Measurements from ENCODE around the gene BMPR1A. TPM values are rescaled to one million over a fixed set of nuclear protein-coding genes. Genes with fewer than 3 reads are reported as not detected.
"Not testable (repeated sequence)": the region's sequence is repeated elsewhere in the genome, so short reads cannot be mapped to it uniquely, and the experiment has no call there.

The BMPR1A gene
- polyA plus RNA-seq, 10 donors = 41.3 to 57.3 (median 50.0) TPM

DNA sequence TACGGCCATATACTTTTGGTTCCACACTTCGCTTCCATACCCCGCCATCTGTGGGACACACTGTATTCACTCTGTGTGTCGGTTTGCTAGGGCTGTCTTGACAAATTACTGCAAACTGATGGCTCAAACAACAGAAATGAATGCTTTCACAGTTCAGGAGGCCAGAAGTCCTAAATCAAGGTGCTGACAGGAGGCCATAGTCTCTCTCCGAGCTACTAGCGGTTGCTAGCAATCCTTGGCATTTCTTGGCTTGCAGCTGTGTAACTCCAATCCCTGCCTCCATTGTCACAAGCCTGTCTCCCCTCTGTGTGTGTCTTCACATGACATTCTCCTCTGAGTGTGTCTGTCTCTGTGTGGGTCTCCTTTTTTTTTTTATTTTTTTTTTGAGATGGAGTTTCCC is 28.9 kb upstream of the BMPR1A start:
- no peak for DNase-seq

DNA sequence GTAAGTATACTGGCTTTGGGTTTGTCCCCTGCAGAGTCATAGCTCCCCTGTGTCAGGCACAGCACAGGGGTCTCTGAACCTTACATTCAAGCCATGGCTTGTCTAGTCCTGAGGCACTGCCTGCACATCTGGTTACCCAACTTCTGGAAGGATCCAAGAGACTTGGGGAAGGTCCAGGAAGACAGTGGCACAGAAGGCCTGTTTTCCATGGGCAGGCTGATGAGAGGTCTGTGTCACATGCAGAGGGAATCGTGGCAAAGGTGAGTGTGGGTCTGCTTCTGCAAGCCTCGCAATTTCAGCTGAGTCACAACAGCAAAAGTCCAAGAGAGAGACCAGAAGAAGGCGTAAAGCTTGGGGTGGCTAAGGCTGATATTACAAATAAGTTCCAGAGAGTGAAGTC is 28.4 kb upstream of the BMPR1A start:
- no peak for DNase-seq

DNA sequence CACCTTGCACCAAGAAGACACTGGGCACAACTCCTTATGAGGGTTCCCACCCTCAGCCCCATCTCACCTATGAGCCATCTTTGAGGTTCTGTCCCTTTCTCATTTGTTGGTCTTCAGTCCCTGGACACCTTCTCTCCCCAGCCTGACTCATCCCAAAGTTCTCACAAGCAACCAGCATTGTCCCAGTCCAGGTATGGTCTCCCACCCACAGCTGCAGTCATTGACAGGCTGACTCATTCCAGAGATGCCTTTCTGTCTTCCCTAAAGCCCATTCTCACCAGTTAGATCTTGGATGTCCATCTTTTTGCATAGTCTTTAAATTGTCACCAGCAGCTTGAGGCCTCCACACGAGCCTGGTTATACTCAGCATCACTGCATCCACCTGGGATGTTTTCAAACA is 26.7 kb upstream of the BMPR1A start:
- no peak for DNase-seq

DNA sequence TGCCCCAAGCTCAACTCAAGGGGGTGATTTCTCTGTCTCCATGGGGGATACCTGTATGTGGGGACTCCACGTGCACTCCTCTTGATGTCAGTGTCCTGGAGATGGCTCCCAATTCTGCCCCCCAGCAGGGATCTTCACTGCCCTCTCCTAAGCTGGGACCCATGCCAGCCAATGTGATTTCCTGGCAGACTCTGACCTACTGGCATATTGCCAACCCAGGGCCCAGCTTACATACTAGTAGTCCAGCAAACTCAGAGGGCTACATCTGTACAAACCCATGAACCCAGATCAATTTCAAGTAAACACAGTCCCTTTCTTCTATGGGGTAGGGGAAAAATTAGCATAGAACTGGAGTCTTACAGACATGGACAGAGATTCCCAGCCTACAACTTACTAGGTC is 26.2 kb upstream of the BMPR1A start:
- DNase-seq = peak in 1 of 3 donors; percentile 38

DNA sequence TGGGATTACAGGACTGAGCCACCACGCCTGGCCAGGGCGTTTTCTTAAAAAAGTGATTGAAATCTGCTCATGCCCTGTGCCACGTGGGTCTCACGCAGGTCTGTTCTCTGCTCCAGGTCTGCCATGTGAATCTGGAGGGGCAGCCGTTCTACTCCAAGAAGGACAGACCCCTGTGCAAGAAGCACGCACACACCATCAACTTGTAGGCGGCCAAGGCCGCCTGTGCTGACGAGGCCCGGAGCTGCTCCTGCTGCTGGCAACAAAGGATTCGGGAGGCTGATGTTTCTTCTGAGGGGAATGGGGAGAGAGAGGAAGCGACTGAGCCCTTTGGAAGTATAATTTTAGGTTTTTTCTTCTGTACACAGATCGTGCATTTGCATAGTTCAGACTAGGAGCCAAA is 23.6 kb upstream of the BMPR1A start:
- no peak for DNase-seq

DNA sequence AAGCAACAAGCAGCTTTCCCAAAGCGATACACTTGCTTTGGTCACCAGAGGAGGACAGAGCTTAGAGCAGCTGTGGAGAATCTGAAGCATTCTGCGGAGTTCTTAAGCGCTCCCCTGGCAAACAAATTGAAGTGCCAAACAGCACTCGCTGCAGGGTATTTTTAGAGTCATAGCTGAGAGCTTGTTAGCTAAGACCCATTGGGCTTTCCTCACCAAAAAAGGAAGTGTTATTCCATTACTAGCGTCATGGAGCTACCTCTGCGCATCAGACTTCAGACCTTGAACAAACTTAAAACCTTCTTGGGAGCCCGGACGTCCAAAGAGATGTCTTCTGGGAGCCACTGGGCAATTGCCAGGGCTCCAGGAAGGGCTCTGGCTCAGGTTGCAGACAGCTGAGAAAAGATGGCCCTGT is 23.2 kb upstream of the BMPR1A start:
- DNase-seq = peak; percentile 56 to 73 (median 68)

DNA sequence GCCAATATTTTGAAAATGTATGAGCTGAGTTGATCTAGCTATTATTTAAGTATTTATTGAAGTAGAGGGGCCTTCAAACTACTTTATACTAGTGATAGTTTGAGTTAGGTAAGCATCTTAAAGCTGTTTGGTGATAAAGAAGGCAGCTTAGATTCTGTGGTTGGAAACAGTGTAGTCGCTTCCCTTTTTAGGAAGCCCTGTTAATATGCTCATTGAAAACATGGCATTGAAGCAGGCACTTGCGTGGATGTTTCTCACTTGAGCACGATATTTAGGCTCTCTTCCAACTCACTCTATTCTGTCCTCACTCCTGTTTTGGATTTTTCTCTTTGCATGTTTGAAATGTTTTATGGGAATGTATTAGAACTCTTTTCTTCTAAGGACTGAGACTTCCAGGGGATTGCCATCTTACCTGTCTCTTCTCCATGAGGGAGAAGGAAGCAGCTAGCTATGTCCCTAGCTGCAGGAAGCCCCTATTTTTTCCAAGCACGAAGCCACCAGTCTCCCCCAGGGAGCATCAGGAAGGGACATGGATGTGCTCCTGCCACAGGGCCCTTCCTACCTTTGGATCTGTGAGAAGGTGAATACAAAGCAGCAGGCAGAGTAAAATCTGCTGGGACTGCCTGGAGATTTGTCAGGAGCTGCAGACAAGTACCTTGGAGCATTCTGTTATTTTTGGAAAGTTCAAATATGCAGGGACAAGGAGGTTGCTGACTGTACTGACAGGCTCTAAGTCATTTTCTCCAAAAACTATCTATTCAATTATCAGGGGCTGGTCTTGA is 22.0 kb upstream of the BMPR1A start:
- no peak for DNase-seq

DNA sequence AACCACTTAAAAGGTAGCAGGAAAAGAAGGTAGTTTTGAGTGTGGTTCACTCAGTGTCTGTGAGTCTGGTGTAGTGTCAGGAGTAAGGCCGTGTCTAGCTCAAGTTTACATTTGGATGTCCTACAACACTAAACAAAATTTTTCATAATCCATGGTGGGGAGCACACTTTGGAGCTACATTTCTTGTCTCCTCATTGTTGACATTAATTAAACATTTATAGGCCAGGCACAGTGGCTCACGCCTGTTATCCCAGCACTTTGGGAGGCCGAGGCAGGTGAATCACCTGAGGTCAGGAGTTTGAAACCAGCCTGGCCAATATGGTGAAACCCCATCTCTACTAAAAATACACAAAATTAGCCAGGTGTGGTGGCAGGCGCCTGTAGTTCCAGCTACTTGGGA is 21.1 kb upstream of the BMPR1A start:
- DNase-seq = not testable (repeated sequence)

DNA sequence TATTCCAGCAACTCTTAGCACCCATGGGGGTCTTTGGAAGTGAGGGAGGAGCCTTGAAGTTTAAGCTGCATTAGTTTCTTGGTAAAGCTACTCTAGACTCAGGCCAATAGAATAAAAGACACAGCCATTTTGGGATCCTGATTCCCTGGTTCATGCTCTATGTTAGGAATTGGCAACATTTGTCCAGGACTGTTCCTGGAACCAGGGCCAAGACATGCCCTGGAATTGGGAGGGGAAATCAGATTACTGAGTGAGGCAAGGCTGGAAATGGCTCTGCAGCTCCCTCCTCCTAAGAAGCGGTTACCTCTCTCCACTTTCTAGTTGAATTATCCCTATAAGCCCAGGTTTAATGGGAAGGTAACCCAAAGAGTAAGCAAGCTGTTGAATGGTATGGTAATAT is 14.2 kb upstream of the BMPR1A start:
- DNase-seq = no peak

DNA sequence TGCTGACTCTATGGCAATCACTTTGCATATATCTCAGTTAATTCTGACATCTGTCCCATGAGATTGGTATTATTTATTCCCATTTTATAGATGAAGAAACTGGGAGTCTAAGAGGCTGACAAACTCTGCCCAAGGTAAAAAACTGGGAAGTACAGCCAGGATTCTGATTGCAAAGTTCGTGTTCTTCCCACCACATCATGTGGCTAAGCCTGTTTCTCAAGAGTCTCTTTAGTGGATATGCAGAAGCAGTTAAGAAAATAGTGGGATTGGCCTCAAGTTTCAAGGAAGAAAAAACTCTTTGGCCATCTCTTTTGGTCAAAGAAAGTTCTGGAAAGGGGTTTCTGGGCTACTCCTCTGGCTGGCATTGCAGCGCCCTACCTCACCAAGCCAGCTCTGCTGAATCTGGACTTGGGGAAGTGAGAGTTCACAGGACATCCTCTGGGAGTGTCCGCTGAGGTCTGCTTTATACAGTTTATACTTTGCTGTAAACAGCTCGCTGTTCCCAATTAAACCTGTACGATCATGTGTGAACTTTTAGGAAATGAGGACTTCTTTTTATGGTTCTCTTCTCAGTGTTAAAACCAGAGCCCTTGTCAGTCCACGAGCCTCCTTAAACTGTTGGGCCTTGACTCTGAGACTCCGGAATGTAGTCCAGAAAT is 12.2 kb upstream of the BMPR1A start:
- DNase-seq = peak in 1 of 3 donors; percentile 45

DNA sequence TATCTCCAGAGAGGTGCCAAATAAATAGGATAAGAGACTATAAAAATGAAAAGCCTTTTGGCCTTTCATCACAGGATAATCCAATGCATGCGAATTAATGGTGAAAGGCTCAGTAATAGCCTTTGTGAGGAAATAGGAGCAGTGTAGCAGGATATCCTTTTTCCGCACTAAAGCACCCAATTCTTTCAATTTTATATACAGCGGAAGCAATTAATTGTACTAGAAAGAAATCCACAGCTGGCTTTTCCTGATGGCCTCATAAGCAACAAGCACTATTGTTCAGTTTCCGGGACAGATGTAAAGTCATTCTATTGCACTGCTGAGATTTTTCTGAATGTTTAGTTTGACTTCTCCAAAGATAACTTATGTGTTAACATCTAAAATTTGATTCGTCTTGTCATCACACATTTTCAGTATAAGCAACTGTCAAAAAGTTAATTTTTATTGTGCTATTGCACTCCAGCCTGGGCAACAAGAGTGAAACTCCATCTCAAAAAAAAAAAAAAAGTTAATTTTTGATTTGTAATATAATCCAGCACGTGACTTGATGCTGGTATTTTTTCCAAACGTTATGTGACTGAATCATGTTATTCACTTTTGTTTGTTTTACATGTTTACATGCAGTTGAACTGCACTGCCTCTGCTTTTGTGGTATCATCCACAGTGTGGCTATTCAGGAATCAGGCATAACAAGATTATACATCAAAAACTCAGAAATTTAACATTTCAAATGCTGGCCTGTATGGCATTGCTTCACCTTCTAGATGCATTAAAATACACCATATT is 8.4 kb upstream of the BMPR1A start:
- DNase-seq = peak in 2 of 3 donors; percentile 22 to 68

DNA sequence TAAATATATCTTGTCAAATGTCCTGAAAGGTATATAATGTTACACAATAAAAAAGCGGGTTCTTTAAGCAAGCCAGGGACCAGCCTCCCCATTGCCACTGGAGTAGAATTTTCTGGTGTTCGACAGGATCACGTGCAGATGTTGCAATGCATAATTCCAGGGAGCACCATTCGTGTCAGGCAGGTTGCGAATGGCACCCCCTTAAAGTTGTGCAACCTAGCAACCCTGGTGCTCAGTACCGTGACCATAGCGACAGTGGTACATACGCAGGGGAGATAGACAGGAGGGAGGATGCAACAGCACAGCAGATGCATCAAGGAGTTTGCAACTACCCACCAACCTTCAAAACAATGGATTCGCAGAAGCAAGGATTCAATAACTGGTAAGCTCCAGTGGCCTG is 6.6 kb upstream of the BMPR1A start:
- DNase-seq = no peak

DNA sequence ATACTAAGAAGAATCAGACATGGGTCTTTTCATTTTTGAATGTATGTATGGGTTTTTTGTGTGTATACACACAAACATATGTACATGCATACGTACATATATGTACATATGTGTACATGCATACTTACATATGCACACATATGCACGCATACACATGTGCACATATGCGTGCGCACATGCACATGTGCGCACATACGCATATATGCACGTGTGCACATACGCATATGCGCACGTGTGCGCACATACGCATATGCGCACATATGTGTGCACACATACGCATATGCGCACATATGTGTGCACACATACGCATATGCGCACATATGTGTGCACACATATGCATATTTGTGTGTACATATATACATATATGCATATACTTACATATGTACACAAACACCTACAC is 4.9 kb upstream of the BMPR1A start:
- no peak for DNase-seq

DNA sequence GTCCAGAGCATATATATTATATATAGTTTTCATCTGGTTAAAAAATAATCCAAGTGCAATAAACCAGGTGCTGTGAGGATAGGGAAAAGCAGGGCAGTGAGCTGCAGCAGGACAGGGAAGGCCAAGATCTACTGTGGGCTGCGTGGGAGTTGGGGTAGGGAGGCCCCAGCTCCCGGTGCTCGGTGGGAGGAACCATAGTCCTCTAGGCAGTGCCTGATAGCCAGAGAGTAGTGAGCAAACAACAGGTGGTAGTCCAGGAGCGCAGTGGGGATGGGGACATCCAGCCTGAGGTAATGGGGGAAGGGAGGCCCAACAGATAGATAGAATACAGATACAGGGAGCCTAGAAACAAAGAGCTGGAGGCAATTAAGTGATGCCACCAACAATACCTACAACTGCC is 4.1 kb upstream of the BMPR1A start:
- DNase-seq = no peak

DNA sequence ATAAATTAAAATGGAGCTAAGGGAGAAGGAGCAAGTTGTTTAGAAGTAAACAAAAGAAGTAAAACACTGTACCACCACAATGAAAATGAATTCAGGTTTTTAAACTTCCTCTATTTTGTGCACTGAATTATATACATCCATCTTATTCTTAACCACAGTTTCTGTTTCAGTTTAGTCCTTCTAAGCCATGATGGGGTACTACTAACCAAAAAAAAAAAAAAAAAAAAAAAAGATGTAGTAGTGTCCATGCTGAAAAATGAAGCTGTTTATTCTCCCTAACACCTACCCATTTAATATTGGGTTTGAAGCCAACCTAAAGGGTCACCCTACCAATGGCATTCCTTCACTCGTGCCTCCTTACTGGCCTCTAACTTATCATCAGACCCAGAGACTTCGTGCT is 3.4 kb upstream of the BMPR1A start:
- DNase-seq = no peak

DNA sequence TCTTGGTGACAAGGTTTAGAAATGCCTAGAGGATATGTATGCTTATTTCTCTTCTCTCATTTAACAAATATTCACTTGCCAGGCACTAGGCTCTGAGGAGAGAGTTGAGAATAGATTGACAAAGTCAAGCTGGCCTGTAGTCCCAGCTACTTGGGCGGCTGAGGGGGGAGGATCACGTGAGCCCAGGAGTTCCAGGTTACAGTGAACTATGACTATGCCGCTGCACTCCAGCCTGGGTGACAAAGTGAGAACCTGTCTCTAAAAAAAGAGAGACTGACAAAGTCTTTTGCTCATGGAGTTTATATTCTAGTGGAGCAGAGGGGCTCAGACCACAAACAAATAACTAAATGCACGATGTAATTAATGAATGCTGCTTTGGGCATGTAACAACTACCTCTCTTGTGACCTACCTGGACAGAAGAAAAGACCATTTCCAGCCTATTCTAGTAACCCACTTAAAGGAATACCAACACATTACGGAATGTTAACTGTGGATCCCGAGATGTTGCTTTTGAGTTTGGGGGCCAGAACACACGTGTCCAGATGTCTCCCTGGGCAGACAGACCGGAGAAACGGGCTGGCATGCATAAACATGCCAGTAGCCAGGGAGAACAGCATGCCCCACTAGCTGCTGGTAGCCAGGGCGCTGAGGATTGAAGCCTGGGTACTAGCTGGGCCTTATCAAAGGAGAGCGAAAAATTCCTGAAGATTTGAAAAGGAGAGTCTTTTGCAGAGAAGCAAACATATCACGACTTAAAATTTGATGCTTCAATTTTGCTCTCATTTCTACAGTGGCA is 2.6 kb upstream of the BMPR1A start:
- DNase-seq = no peak

DNA sequence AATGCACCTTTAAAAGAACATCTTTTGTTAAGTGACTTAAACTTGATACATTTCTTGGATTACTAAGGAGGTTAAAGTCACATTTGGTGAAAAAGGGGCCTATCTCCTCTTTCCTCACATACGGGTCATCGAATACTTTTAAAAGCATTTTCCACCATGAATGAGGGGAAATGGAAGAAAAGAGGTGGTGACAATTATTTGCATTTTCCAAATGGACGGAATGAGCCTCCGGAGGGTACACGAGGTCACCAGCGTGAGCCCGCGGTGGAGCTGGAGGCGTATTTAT is 1.0 kb upstream of the BMPR1A start:
- no peak for DNase-seq

DNA sequence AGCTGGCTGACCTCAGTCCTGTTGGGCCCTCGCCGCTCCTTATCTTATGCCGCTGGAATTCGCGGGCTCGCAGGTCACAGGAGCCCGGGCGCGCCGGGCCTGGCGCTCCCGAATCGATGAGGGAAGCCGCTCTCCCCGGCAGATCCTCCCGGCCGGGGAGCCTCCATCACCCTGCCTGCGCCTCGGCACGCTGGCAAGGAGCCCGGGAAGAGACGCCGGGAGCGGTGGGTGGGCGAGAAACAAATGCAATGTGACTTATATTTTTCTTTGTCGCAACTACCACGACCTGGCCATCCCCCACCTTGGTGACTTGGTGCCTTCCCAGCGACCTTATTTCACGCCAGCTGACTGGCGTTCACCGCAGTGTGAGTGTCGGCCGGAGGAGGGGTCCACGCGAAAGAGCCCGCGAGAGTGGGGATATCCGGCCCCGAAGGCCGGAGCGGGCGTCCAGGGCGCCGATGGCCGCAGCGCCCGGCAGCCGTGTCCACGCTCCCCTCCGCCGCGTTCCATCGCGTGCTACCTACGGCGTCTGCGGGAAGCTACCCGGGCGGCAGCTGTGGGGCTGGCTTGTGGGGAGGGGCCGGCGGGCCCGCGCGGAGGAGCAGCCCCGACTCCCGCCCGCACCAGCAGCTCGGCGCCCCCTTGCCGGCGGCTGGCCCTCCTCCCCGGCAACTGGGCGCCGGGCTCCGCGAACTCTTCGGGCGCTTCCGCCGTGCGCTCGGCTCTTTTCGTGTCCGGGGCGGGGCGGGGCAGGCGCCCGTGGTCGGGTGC is 494 bp upstream of the BMPR1A start:
- DNase-seq = peak; percentile 95 to 98 (median 96)

DNA sequence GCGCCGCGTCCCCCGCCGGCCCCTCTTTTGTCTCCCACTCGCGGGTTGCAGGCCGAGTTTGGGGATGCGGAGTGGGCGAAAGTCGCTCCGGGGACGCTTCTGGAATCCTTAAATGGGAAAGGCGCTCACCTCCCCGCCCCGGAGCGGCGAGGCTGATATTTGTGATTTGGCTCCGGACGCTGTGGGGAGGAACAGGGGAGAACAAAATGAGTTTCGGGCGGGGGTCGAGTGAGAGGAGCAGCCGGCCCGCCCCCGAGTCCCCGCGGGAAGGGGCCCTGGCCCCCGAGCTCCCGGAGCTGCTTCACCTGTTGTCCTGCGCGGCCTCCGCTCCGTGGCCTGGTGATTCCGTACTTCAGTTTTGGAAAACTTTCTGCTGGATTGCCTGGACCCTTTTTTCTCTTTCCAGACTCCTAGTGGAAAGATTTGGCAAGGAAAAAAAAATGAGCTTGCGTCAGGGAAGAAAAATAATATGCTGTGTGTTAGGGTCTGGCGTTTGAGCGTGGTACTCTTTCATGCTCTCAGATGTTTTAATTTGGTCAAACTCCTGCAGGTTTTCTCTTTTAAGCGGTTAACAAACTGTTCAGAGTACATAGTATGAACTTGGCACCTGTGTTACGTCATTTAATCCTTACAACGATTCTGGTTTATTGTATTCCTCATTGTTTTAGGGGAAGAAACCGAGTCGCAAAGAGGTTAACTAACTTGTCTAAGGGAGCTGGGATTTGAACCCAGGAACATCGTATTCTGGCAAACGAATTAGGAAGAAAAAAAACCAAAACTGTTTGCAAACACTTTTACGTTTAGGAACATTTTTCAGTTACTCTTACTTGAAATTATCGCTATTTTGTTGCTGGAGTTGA is 924 bp downstream of the BMPR1A start:
- DNase-seq = peak; percentile 67 to 92 (median 78)
